NCI-H1417 (cell line): Measurements from ENCODE around the gene BCAT1.
"Not testable (repeated sequence)": the region's sequence is repeated elsewhere in the genome, so short reads cannot be mapped to it uniquely, and the experiment has no call there.

Source experiments
- DNase-seq, 3 experiments: peaks; one replicate each; lab custom pipeline; 2025; lab: John Stamatoyannopoulos, UW

The BCAT1 gene

GRCh38 chr12:24809306-24809705 lies 139.6 kb downstream of the BCAT1 start:
- DNase-seq, result not testable (repeated sequence)

- DNase-seq, result no peak
These were observed 140.2 kb downstream of the BCAT1 start for GRCh38 chr12:24808651-24809050.

- DNase-seq, result no peak
These were observed 142.5 kb downstream of the BCAT1 start for GRCh38 chr12:24806386-24806785.

- DNase-seq, result no peak
These were observed 145.3 kb downstream of the BCAT1 start for GRCh38 chr12:24803430-24804245.

- no peak for DNase-seq
These were observed 150.6 kb downstream of the BCAT1 start for GRCh38 chr12:24798335-24798734.

GRCh38 chr12:24797901-24798300 lies 151.0 kb downstream of the BCAT1 start:
- no peak for DNase-seq

GRCh38 chr12:24796876-24797275 lies 152.0 kb downstream of the BCAT1 start:
- no peak for DNase-seq

GRCh38 chr12:24795699-24796347 lies 153.1 kb downstream of the BCAT1 start:
- DNase-seq, result no peak

- no peak for DNase-seq
These were observed 157.3 kb downstream of the BCAT1 start for GRCh38 chr12:24791622-24792021.

- no peak for DNase-seq
These were observed 160.0 kb downstream of the BCAT1 start for GRCh38 chr12:24788886-24789285.

- peak in 2 of 3 experiments; percentile 8 to 55 for DNase-seq
These were observed 168.1 kb downstream of the BCAT1 start for GRCh38 chr12:24780697-24781368.

GRCh38 chr12:24778486-24779304 lies 170.2 kb downstream of the BCAT1 start:
- peak; percentile 4 to 73 (median 11) for DNase-seq

- DNase-seq, result no peak
These were observed 171.5 kb downstream of the BCAT1 start for GRCh38 chr12:24777359-24777758.

- DNase-seq, result no peak
These were observed 172.0 kb downstream of the BCAT1 start for GRCh38 chr12:24776861-24777260.

- DNase-seq, result no peak
These were observed 173.8 kb downstream of the BCAT1 start for GRCh38 chr12:24775073-24775472.

- DNase-seq, result no peak
These were observed 174.9 kb downstream of the BCAT1 start for GRCh38 chr12:24773996-24774395.

GRCh38 chr12:24772813-24773212 lies 176.1 kb downstream of the BCAT1 start:
- DNase-seq, result no peak

- DNase-seq, result no peak
These were observed 178.1 kb downstream of the BCAT1 start for GRCh38 chr12:24770821-24771220.

- no peak for DNase-seq
These were observed 178.6 kb downstream of the BCAT1 start for GRCh38 chr12:24770334-24770733.

GRCh38 chr12:24769682-24770081 lies 179.2 kb downstream of the BCAT1 start:
- no peak for DNase-seq

GRCh38 chr12:24768415-24768814 lies 180.5 kb downstream of the BCAT1 start:
- no peak for DNase-seq

GRCh38 chr12:24767016-24767415 lies 181.9 kb downstream of the BCAT1 start:
- no peak for DNase-seq
